DND-41 (cell line): ENCODE data around the gene ZNF593.

Experiments used
- EZH2 ChIP-seq: IDR thresholded peaks from 3 replicates; pipeline ENCODE4 v1.6.1; 2012; ENCODE audit warnings: borderline replicate concordance, low read depth, mild to moderate bottlenecking, moderate library complexity, low read length, inconsistent platforms; ENCODE audit not compliant: severe bottlenecking
- TF ChIP-seq, protein P1 (sequence below): IDR thresholded peaks from 2 replicates; pipeline ENCODE4 v1.5.1; 2012; ENCODE audit warnings: borderline replicate concordance, low read length, moderate library complexity, mild to moderate bottlenecking; ENCODE audit not compliant: poor library complexity, severe bottlenecking; ENCODE audit errors: extremely low read depth

DNA sequence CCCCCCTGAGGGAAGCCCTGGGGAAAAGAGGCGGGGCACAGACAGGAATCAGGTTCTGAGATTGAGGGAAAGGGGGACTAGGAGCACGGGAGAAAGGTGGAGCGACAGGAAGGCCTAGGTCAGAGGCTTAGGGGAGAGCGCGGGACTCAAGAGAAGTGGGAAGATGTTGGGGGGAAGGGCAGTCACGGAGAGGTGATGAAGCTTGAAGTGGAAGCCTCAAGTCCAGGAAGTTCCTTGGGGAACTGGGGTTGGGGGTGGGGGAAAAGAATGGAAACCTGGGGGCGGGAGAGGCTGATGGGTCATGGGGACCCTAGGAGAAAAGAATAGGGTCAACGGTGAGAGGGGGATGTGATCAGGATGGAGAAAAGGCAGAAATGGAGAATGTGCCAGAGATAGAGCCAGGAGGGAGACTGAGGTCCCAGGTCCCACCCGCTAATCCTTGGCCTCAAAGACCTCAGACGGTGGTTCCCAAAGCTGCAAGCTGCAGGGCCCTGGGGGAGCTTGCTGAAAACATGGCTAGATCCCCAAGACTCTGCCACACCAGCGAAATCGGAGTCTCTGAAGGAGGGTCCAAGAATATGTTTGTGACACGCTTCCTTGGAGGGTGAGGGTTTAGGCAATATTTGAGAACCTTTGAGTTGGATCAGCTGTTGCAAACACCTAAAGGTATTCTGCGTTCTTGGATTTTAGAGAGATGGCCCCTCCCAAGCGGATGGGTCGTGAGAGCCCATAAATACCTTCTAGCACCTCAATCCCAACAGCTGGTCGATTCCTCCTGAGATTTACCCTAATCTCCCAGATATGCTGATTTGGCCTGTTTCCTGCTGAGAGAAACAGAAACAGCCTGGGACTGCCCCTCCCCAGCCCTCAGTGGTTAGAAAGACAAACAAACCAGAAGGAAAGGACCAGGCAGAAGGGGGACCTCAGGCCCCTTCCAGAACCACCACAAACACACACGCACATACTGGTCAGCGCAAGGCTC lies 4.6 kb upstream of the ZNF593 start:
- TF ChIP-seq, protein P1, sequence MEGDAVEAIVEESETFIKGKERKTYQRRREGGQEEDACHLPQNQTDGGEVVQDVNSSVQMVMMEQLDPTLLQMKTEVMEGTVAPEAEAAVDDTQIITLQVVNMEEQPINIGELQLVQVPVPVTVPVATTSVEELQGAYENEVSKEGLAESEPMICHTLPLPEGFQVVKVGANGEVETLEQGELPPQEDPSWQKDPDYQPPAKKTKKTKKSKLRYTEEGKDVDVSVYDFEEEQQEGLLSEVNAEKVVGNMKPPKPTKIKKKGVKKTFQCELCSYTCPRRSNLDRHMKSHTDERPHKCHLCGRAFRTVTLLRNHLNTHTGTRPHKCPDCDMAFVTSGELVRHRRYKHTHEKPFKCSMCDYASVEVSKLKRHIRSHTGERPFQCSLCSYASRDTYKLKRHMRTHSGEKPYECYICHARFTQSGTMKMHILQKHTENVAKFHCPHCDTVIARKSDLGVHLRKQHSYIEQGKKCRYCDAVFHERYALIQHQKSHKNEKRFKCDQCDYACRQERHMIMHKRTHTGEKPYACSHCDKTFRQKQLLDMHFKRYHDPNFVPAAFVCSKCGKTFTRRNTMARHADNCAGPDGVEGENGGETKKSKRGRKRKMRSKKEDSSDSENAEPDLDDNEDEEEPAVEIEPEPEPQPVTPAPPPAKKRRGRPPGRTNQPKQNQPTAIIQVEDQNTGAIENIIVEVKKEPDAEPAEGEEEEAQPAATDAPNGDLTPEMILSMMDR = no peak
- TF ChIP-seq EZH2 = no peak
